Activated CD8-positive, alpha-beta memory T cell treated with anti-CD3 and anti-CD28 coated beads, Interleukin-2, amount 50 U/mL, for 24 hours (primary cell): ENCODE data around the gene NT5C3B.
"Not testable (repeated sequence)": the region's sequence is repeated elsewhere in the genome, so short reads cannot be mapped to it uniquely, and the experiment has no call there.

Experiments used
- DNase-seq: peaks from one replicate; pipeline ENCODE4 v3.0.0-alpha.2; 2020; ENCODE audit errors: extremely low read depth

NT5C3B gene

GRCh38 chr17:41839448-41839847 lies 3.4 kb upstream of the NT5C3B start:
- DNase-seq, result not testable (repeated sequence)

- DNase-seq, result no peak
Observed at GRCh38 chr17:41837761-41838538, 1.9 kb upstream of the NT5C3B start, which contains the start of gene KLHL10. TSS of gene KLHL10 (plus strand) at chr17:41837825. CDS start at chr17:41837933, 108 bp downstream.

GRCh38 chr17:41836550-41837196 lies 641 bp upstream of the NT5C3B start:
- DNase-seq, result no peak

DNA sequence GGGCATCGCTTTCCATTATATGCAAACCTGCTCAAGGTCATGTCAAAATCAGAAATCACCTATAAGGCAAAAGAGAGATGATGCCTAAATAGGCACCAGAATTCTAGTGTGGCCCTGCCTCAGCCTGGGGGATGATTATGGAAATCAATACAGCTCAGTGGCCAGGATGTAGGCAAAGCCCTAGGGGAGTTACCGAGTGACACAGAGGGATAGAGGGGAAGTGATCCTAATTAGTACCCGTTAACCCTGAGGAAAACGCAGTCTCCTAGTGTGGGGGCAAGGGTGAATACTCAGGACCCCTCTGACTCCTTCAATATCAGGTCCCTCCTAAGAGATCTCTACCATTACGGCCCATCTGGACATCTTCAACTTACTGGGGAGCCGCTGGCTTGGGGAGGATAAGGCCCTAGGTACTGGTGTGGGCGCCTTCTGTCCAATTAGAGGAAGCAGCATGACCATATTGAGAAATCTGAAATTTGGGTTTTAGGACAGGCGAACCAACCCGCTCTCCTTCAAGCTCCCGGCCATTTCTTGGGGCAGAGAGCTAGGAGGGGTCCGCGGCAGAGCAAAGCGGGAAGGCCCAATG lies 725 bp downstream of the NT5C3B start:
- no peak for DNase-seq

DNA sequence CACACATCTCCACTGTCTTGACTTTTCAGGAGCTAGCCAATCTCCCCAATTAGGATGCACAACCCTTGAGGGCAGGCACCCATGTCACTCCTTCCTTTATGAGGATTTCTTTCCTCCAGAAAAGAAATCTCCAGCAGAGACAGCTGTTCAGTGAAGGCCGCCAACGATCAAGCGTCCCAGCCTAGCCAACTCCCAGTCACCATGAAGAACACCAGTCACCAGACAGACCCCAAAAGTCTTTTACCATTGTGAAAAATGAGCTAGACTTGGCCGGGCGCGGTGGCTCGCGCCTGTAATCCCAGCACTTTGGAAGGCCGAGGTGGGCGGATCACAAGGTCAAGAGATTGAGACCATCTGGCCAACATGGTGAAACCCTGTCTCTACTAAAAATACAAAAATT lies 6.1 kb downstream of the NT5C3B start:
- not testable (repeated sequence) for DNase-seq

DNA sequence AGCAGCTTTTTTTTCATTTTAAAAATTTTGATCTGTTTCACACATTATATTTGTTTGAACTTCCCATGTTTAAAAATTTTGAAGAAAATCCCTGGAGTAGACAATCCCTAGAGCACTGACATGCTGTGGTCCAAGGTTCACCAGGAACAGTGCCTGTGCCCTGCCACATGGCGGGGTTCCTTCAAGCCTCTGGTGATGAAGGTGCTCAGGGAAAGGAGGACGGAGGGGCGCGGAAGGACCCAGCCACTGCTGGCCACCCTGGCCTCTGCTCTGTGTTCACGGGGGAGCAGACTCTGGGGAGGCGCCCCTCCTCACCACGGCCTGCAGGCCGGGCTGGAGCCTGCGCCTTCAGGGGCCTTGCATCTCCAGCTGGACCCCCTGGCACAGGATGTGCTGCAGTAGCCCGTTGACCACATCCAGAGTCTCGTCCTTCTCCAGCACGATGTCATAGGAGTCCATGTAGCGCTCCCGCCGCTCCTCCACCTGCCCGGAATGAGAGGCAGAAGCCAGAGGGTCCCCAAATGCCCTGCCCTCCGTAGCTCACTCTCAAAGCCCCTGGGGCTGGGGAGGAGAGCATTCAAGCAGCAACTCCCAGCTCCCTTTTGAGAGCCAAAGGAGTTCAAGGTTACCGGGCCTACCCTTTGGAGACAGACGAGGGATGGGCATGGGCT lies 10.7 kb downstream of the NT5C3B start:
- DNase-seq, result no peak

DNA sequence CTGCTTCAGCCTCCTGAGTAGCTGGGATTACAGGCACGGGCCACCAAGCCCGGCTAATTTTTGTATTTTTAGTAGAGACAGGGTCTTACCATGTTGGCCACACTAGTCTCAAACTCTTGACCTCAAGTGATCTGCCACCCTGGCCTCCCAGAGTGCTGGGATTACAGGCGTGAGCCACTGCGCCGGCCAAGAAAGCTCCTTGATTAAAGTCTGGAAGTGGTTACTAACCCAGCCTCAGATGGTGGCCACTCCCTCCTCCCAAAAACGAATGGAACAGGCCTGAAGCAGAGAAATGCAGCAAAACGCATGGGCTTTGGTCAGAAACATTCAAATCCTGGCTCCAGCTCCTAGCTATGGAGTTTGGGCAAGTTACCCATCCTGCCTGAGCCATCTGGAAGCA lies 11.9 kb downstream of the NT5C3B start:
- DNase-seq, result no peak

GRCh38 chr17:41823580-41823979 lies 12.5 kb downstream of the NT5C3B start:
- DNase-seq, result no peak

DNA sequence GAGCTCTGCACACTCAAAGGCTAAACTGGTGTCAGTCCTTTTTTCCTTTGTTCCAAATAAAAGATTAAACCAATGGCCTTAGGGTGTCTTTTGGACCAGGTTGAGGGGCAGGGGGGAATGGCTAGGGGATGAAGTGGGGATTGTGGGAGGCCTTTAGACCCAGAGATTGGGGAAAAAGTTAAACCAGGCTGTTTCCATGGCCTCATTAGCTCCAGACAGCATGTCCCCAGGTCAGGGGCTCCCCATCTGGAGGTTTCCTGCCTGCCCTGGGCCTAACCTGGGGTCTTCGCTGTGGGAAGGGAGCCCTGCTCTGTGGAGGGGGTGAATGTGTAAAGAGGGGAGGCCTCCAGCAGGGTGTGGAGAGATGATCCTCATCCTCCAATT lies 12.9 kb downstream of the NT5C3B start:
- no peak for DNase-seq

DNA sequence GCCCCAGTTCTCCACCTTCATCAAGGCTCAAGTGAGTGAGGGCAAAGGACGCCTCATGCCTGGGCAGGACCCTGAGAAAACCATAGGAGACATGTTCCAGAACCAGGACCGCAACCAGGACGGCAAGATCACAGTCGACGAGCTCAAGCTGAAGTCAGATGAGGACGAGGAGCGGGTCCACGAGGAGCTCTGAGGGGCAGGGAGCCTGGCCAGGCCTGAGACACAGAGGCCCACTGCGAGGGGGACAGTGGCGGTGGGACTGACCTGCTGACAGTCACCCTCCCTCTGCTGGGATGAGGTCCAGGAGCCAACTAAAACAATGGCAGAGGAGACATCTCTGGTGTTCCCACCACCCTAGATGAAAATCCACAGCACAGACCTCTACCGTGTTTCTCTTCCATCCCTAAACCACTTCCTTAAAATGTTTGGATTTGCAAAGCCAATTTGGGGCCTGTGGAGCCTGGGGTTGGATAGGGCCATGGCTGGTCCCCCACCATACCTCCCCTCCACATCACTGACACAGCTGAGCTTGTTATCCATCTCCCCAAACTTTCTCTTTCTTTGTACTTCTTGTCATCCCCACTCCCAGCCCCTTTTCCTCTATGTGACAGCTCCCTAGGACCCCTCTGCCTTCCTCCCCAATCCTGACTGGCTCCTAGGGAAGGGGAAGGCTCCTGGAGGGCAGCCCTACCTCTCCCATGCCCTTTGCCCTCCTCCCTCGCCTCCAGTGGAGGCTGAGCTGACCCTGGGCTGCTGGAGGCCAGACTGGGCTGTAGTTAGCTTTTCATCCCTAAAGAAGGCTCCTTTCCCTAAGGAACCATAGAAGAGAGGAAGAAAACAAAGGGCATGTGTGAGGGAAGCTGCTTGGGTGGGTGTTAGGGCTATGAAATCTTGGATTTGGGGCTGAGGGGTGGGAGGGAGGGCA lies 13.6 kb downstream of the NT5C3B start:
- no peak for DNase-seq

- DNase-seq, result no peak
Observed at GRCh38 chr17:41821776-41822175, 14.3 kb downstream of the NT5C3B start.

GRCh38 chr17:41818024-41818423 lies 18.0 kb downstream of the NT5C3B start:
- no peak for DNase-seq

- DNase-seq, result no peak
Observed at GRCh38 chr17:41816637-41817320, 19.3 kb downstream of the NT5C3B start.

GRCh38 chr17:41814195-41814594 lies 21.8 kb downstream of the NT5C3B start:
- DNase-seq, result no peak

- DNase-seq, result no peak
Observed at GRCh38 chr17:41813699-41814124, 22.3 kb downstream of the NT5C3B start.

DNA sequence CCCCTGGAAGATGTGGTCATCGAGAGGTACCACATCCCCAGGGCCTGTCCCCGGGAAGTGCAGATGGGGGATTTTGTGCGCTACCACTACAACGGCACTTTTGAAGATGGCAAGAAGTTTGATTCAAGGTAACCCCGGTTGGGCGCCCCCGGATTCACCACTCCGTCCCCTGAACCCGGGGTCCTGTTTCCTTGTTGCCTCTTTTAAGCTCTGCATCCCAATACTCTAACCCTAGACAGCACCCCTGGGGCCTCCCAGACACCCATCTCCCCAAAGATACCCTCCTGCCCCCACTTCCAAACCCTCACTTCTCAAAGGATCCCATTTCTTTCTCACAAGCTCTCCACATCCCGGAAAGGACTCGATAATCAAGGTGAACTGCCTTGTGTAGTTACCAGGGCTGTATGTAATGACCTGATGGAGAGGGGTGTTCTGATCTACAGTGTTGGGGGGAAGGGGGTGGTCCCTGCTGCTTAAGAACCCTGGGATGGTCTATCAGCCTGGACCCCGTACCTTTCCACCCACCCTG lies 22.8 kb downstream of the NT5C3B start:
- no peak for DNase-seq

- no peak for DNase-seq
Observed at GRCh38 chr17:41812381-41813151, 23.5 kb downstream of the NT5C3B start, which contains the start of gene FKBP10. TSS of gene FKBP10 (plus strand) at chr17:41813004. CDS start at chr17:41813035, 31 bp downstream.

DNA sequence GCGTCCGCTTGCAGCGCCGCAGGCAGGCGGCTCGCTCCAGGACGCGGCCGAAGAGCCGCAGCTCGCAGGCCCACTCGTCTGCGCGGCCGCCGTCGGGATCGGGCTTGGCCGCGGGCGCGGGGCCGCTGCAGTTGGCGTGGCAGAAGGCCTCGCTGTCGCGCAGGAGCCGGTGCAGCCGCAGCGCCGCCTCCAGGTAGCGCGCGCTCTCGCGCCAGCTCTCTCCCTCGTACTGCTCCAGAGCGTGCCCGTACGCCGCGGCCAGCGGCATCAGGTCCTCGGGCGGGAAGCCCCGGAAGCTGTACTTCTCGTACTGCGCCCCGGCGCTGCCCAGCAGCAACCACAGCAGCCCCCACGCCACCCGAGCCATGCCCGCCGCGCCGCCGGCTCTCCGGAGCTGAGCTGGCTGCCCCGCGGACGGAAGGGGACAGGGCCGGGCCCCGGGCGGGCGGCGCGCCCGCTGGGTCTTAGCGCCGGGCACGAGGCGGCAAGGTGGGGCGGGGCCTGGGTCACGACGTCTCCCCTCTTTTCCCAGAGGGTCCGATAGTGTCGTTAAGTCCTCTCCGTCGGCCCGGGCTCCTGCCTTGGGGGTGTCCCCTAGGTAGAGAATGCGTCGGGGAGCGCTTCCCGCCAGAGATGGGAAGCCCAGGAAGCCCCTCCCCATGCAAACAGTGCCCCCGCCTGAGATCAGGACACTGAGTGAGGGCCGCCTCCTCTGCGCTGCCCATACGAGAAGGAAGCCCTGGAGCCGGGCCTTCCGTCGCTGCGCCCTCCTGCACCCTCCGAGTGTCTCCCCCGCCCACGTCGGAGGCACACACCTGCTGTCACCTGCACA lies 24.3 kb downstream of the NT5C3B start, which contains the start of gene P3H4:
Gene P3H4 (minus strand): TSS at position 401 of the 832 bp plus-strand sequence. CDS start 34 bp downstream, at position 367.
- no peak for DNase-seq
